GM18511 (cell line): Measurements from ENCODE around the gene STK32B.
"Not testable (repeated sequence)": the region's sequence is repeated elsewhere in the genome, so short reads cannot be mapped to it uniquely, and the experiment has no call there.

ENCODE experiments used
- ATAC-seq: cut with Tn5 transposase; IDR thresholded peaks from one replicate; pipeline ENCODE4 v1.9.1; 2021; ENCODE audit warnings: mild to moderate bottlenecking, moderate library complexity; ENCODE audit not compliant: unreplicated experiment

The STK32B gene

GRCh38 chr4:5249727-5250126, 198.4 kb downstream of the STK32B start:
- no peak for ATAC-seq

- ATAC-seq: not testable (repeated sequence)
These were observed 199.3 kb downstream of the STK32B start for GRCh38 chr4:5250536-5250935.

- no peak for ATAC-seq
These were observed 205.1 kb downstream of the STK32B start for GRCh38 chr4:5256421-5256820.

GRCh38 chr4:5257086-5257485, 205.8 kb downstream of the STK32B start:
- no peak for ATAC-seq

- ATAC-seq: no peak
These were observed 208.2 kb downstream of the STK32B start for GRCh38 chr4:5259471-5259870.

- no peak for ATAC-seq
These were observed 208.8 kb downstream of the STK32B start for GRCh38 chr4:5260121-5260520.

- no peak for ATAC-seq
These were observed 210.6 kb downstream of the STK32B start for GRCh38 chr4:5261866-5262265.

- no peak for ATAC-seq
These were observed 215.7 kb downstream of the STK32B start for GRCh38 chr4:5266991-5267390.

- ATAC-seq: no peak
These were observed 216.1 kb downstream of the STK32B start for GRCh38 chr4:5267408-5267807.

GRCh38 chr4:5276475-5277075, 225.3 kb downstream of the STK32B start:
- no peak for ATAC-seq

GRCh38 chr4:5277079-5277478, 225.8 kb downstream of the STK32B start:
- no peak for ATAC-seq

GRCh38 chr4:5278213-5278612, 226.9 kb downstream of the STK32B start:
- no peak for ATAC-seq

GRCh38 chr4:5280069-5280468, 228.8 kb downstream of the STK32B start:
- not testable (repeated sequence) for ATAC-seq

GRCh38 chr4:5280828-5281227, 229.5 kb downstream of the STK32B start:
- no peak for ATAC-seq

GRCh38 chr4:5283837-5284236, 232.6 kb downstream of the STK32B start:
- no peak for ATAC-seq

GRCh38 chr4:5284517-5284916, 233.2 kb downstream of the STK32B start:
- no peak for ATAC-seq

- no peak for ATAC-seq
These were observed 240.8 kb downstream of the STK32B start for GRCh38 chr4:5292101-5292500.

GRCh38 chr4:5298000-5298787, 246.9 kb downstream of the STK32B start:
- not testable (repeated sequence) for ATAC-seq

- no peak for ATAC-seq
These were observed 249.0 kb downstream of the STK32B start for GRCh38 chr4:5300283-5300682.

- ATAC-seq: no peak
These were observed 256.6 kb downstream of the STK32B start for GRCh38 chr4:5307928-5308327.

GRCh38 chr4:5322321-5322720, 271.0 kb downstream of the STK32B start:
- ATAC-seq: no peak

GRCh38 chr4:5330339-5330989, 279.2 kb downstream of the STK32B start:
- ATAC-seq: no peak
